ENCODE results near the gene SULF2.

DNA sequence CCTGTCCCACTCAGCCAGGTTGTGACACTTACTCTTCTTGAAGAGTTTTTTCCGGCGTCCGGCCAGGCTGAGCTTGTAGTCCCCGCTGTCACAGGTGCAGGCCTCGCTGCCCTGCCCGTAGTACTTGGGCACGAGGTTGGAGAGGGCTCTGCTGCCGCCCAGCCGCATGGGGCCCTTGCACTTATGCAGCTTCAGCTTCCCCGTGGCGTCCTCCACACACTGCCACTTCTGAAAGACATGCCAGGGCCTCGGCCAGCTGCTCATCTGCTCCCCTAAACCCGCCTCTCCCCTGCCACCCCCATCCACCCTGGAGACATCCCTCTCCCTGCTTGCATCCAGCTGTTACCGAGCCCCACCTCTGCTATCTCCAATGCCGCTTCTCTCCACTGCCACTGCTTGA is 113.1 kb downstream of the SULF2 start:
- TF ChIP-seq, protein P1, sequence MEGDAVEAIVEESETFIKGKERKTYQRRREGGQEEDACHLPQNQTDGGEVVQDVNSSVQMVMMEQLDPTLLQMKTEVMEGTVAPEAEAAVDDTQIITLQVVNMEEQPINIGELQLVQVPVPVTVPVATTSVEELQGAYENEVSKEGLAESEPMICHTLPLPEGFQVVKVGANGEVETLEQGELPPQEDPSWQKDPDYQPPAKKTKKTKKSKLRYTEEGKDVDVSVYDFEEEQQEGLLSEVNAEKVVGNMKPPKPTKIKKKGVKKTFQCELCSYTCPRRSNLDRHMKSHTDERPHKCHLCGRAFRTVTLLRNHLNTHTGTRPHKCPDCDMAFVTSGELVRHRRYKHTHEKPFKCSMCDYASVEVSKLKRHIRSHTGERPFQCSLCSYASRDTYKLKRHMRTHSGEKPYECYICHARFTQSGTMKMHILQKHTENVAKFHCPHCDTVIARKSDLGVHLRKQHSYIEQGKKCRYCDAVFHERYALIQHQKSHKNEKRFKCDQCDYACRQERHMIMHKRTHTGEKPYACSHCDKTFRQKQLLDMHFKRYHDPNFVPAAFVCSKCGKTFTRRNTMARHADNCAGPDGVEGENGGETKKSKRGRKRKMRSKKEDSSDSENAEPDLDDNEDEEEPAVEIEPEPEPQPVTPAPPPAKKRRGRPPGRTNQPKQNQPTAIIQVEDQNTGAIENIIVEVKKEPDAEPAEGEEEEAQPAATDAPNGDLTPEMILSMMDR (IDR thresholded peaks at IDR 0.05) = no peak
- TF ChIP-seq EZH2 (IDR thresholded peaks at IDR 0.05) = no peak
- no peak for TF ChIP-seq EZH2phosphoT487 (IDR thresholded peaks at IDR 0.05)
